DOHH2 (cell line): ENCODE data around the gene LANCL3.

ENCODE experiments used
- H3F3A ChIP-seq: fragments of 200-600 bp; sonication (generic), shearing (Covaris generic); 2 replicates; pipeline ENCODE4 v1.6.0; 2016; ENCODE audit warnings: antibody characterized with exemption, mild to moderate bottlenecking; ENCODE audit not compliant: control insufficient read depth, insufficient read depth
- H3K27ac ChIP-seq: fragments of 200-600 bp; sonication (generic); 2 replicates; pipeline ENCODE4 v1.5.1; 2014; ENCODE audit warnings: low read depth, mild to moderate bottlenecking, low read length, moderate library complexity
- H3K27me3 ChIP-seq: fragments of 200-600 bp; sonication (generic); 2 replicates; pipeline ENCODE4 v1.6.1; 2014; ENCODE audit warnings: mild to moderate bottlenecking, low read length, mixed read lengths; ENCODE audit not compliant: control insufficient read depth
- H3K36me3 ChIP-seq: fragments of 200-600 bp; sonication (generic); 2 replicates; pipeline ENCODE4 v1.6.1; 2014; ENCODE audit warnings: mild to moderate bottlenecking, low read length, moderate library complexity, mixed read lengths; ENCODE audit not compliant: control insufficient read depth
- H3K4me1 ChIP-seq: fragments of 200-600 bp; sonication (generic); 2 replicates; pipeline ENCODE4 v1.6.1; 2014; ENCODE audit warnings: mild to moderate bottlenecking, low read length, mixed read lengths; ENCODE audit not compliant: control insufficient read depth
- H3K4me2 ChIP-seq: fragments of 200-600 bp; sonication (generic); 2 replicates; pipeline ENCODE4 v1.6.0; 2014; ENCODE audit warnings: mild to moderate bottlenecking, low read length, moderate library complexity
- H3K4me3 ChIP-seq: fragments of 200-600 bp; sonication (generic); 2 replicates; pipeline ENCODE4 v1.5.1; 2014; ENCODE audit warnings: mild to moderate bottlenecking, low read length, mixed read lengths
- H3K79me2 ChIP-seq: fragments of 200-600 bp; sonication (generic); 2 replicates; pipeline ENCODE4 v1.6.1; 2014; ENCODE audit warnings: mild to moderate bottlenecking, low read length, mixed read lengths; ENCODE audit not compliant: control insufficient read depth
- H3K9me2 ChIP-seq: fragments of 200-600 bp; sonication (generic); replicated peaks from 2 replicates; pipeline ENCODE4 v1.6.1; 2014; ENCODE audit warnings: mild to moderate bottlenecking, low read length, mixed read lengths; ENCODE audit not compliant: control insufficient read depth
- H3K9me3 ChIP-seq: fragments of 200-600 bp; sonication (generic); 2 replicates; pipeline ENCODE4 v1.6.1; 2014; ENCODE audit warnings: antibody characterized with exemption, low read length, mixed read lengths; ENCODE audit not compliant: control insufficient read depth, insufficient read depth
- H4K20me1 ChIP-seq: fragments of 200-600 bp; sonication (generic); 2 replicates; pipeline ENCODE4 v1.6.0; 2014; ENCODE audit warnings: low read depth, mild to moderate bottlenecking, antibody characterized with exemption, low read length, moderate library complexity; ENCODE audit not compliant: control insufficient read depth, insufficient read depth
- EZH2phosphoT487 ChIP-seq: fragments of 200-600 bp; sonication (generic); IDR thresholded peaks from 2 replicates; pipeline ENCODE4 v1.6.1; 2017; ENCODE audit warnings: borderline replicate concordance, mild to moderate bottlenecking, antibody characterized with exemption, low read length, moderate library complexity, mixed read lengths
- TF ChIP-seq, protein P1 (sequence below): fragments of 200-600 bp; sonication (generic); IDR thresholded peaks from one replicate; pipeline ENCODE4 v1.5.1; 2014; ENCODE audit warnings: antibody characterized with exemption, mild to moderate bottlenecking, low read depth, low read length; ENCODE audit not compliant: poor library complexity, severe bottlenecking

Gene LANCL3

DNA sequence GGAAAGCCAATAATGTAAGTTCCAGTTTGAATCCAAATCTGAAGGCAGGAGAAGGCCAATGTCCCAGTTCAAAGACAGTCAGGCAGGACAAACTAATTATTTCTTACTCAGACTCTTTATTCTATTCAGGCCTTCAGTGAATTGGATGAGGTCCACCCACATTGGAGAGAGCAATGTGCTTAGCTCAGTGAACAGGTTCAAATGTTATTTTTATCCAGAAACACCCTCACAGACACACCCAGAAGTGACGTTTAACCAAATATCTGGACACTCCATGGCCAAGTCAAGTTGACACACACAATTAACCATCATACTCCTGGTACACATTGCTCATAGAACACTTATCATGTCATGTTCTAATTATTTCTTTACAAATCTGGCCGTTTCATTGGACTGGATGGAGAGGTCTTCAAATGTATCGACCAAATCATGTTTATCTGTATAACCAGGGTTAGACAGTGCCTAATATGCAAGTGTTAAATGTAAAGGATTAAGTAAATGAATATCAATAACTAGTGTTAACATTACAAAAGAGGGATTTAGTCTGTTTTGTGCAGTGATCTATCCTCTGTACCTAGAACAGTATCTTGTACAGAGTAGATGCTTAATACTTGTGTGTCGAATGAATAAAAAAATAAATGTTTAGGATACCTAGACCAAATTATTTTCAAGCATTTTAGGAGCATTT is 87.0 kb downstream of the LANCL3 start:
- Histone ChIP-seq H3K9me2 (no peaks in the 10 kb centered on the region), H4K20me1 (no peaks in the 10 kb centered on the region), H3K79me2 (no peaks in the 10 kb centered on the region), H3K4me1 (no peaks in the 10 kb centered on the region), H3F3A (no peaks in the 10 kb centered on the region), H3K36me3 (no peaks in the 10 kb centered on the region), H3K4me3 (no peak overlapping the region), H3K4me2 (no peak overlapping the region), H3K27ac (no peak overlapping the region), H3K9me3 (no peaks in the 10 kb centered on the region), H3K27me3 (no peaks in the 10 kb centered on the region)
- TF ChIP-seq EZH2phosphoT487 = no peak
- TF ChIP-seq, protein P1, sequence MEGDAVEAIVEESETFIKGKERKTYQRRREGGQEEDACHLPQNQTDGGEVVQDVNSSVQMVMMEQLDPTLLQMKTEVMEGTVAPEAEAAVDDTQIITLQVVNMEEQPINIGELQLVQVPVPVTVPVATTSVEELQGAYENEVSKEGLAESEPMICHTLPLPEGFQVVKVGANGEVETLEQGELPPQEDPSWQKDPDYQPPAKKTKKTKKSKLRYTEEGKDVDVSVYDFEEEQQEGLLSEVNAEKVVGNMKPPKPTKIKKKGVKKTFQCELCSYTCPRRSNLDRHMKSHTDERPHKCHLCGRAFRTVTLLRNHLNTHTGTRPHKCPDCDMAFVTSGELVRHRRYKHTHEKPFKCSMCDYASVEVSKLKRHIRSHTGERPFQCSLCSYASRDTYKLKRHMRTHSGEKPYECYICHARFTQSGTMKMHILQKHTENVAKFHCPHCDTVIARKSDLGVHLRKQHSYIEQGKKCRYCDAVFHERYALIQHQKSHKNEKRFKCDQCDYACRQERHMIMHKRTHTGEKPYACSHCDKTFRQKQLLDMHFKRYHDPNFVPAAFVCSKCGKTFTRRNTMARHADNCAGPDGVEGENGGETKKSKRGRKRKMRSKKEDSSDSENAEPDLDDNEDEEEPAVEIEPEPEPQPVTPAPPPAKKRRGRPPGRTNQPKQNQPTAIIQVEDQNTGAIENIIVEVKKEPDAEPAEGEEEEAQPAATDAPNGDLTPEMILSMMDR = no peak

DNA sequence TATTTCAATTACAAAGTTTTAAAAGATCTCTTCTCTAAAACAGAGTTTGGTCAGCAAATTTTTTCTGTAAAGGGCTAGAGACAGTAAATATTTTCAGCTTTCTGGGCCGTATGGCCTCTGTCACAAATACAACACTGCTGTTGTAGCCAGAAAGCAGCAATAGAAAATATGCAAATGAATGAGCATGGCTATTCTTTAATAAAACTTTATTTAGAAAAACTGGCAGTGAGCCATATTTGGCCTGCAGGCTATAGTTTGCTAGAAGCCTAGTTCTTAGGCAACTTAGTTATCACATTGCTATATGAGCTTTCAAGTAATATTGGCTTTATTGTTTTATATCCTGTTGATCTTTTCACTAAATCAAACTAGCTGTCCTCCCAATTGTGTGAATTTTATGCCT is 87.6 kb downstream of the LANCL3 start:
- no peak for TF ChIP-seq EZH2phosphoT487
- TF ChIP-seq, protein P1 = no peak
- H3K27me3 ChIP-seq = no peaks in the 10 kb centered on the region
- no peaks in the 10 kb centered on the region for H4K20me1 ChIP-seq

DNA sequence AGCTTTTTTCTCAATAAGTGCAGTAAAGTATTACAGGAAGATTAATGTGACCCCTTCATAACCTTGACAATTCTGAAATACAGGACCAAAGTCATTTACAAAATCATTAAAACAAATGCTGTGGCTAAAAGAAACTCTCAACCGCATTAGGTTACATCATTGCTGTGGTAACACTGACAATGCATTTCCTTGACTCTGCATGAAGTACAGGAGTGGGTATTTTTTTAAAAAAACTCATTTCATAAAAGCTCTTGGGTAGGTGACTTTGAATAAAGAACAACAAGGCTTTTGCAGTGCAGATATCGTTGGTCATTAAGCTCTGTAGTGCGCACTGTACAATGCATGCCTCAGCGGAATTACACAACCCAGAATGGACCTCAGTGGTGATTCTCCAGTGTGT is 90.7 kb downstream of the LANCL3 start:
- no peaks in the 10 kb centered on the region for H3K36me3 ChIP-seq
- TF ChIP-seq, protein P1 = no peak
- TF ChIP-seq EZH2phosphoT487 = no peak
- no peaks in the 10 kb centered on the region for H3K4me1 ChIP-seq
- H3K27ac ChIP-seq = no peak overlapping the region
- no peaks in the 10 kb centered on the region for H3K79me2 ChIP-seq
- no peaks in the 10 kb centered on the region for H3K9me3 ChIP-seq
- H3K27me3 ChIP-seq = no peaks in the 10 kb centered on the region
- no peaks in the 10 kb centered on the region for H3K9me2 ChIP-seq
- no peaks in the 10 kb centered on the region for H4K20me1 ChIP-seq
- H3K4me2 ChIP-seq = no peak overlapping the region
- H3K4me3 ChIP-seq = no peak overlapping the region
- no peaks in the 10 kb centered on the region for H3F3A ChIP-seq

More for the DNA sequence above, 87.6 kb downstream of the LANCL3 start:
- Histone ChIP-seq H3K9me3 (no peaks in the 10 kb centered on the region), H3K4me2 (no peak overlapping the region), H3K9me2 (no peaks in the 10 kb centered on the region), H3K4me1 (no peaks in the 10 kb centered on the region), H3K79me2 (no peaks in the 10 kb centered on the region), H3K36me3 (no peaks in the 10 kb centered on the region), H3F3A (no peaks in the 10 kb centered on the region), H3K4me3 (no peak overlapping the region), H3K27ac (no peak overlapping the region)
